ENCODE results near the gene RAD51C.
A peak's percentile ranks its signal among the peaks of the same experiment; 100 is the strongest.
"Not testable (repeated sequence)": the region's sequence is repeated elsewhere in the genome, so short reads cannot be mapped to it uniquely, and the experiment has no call there.

RAD51C gene

GRCh38 chr17:58734040-58734439 is 41.6 kb downstream of the RAD51C start:
- in situ Hi-C loops (cut with MboI; ENCODE audit: low pct_unique_long_range_greater_than_20kb, low sequenced_read_pairs, unreplicated experiment) = no loop called here
- DNase-seq (ENCODE audit: low spot score) = no peak

GRCh38 chr17:58734811-58735210 is 42.4 kb downstream of the RAD51C start:
- in situ Hi-C loops (cut with MboI; ENCODE audit: low pct_unique_long_range_greater_than_20kb, low sequenced_read_pairs, unreplicated experiment) = no loop called here
- DNase-seq (ENCODE audit: low spot score) = no peak
- no peak for TF ChIP-seq CTCF (IDR thresholded peaks at IDR 0.05; ENCODE audit: extremely low read depth, insufficient read depth, missing control alignments)

More at GRCh38 chr17:58734040-58734439, 41.6 kb downstream of the RAD51C start:
- TF ChIP-seq CTCF (IDR thresholded peaks at IDR 0.05; ENCODE audit: extremely low read depth, insufficient read depth, missing control alignments) = no peak

GRCh38 chr17:58741121-58741625 is 48.8 kb downstream of the RAD51C start:
- TF ChIP-seq CTCF (IDR thresholded peaks at IDR 0.05; ENCODE audit: extremely low read depth, insufficient read depth, missing control alignments) = no peak
- in situ Hi-C loops (cut with MboI; ENCODE audit: low pct_unique_long_range_greater_than_20kb, low sequenced_read_pairs, unreplicated experiment) = no loop called here
- no peak for DNase-seq (ENCODE audit: low spot score)

GRCh38 chr17:58747674-58748073 is 55.3 kb downstream of the RAD51C start:
- no peak for TF ChIP-seq CTCF (IDR thresholded peaks at IDR 0.05; ENCODE audit: extremely low read depth, insufficient read depth, missing control alignments)
- no peak for DNase-seq (ENCODE audit: low spot score)
- in situ Hi-C loops (cut with MboI; ENCODE audit: low pct_unique_long_range_greater_than_20kb, low sequenced_read_pairs, unreplicated experiment) = no loop called here

GRCh38 chr17:58749627-58750026 is 57.2 kb downstream of the RAD51C start:
- DNase-seq (ENCODE audit: low spot score) = not testable (repeated sequence)

GRCh38 chr17:58753026-58753425 is 60.6 kb downstream of the RAD51C start:
- DNase-seq (ENCODE audit: low spot score) = no peak
- no peak for TF ChIP-seq CTCF (IDR thresholded peaks at IDR 0.05; ENCODE audit: extremely low read depth, insufficient read depth, missing control alignments)
- in situ Hi-C loops (cut with MboI; ENCODE audit: low pct_unique_long_range_greater_than_20kb, low sequenced_read_pairs, unreplicated experiment) = no loop called here

More at GRCh38 chr17:58749627-58750026, 57.2 kb downstream of the RAD51C start:
- in situ Hi-C loops (cut with MboI; ENCODE audit: low pct_unique_long_range_greater_than_20kb, low sequenced_read_pairs, unreplicated experiment) = not testable (repeated sequence)

GRCh38 chr17:58755269-58755576 is 62.8 kb downstream of the RAD51C start:
- in situ Hi-C loops (cut with MboI; ENCODE audit: low pct_unique_long_range_greater_than_20kb, low sequenced_read_pairs, unreplicated experiment) = no loop called here
- DNase-seq (ENCODE audit: low spot score) = peak; percentile 22
- TF ChIP-seq CTCF (IDR thresholded peaks at IDR 0.05; ENCODE audit: extremely low read depth, insufficient read depth, missing control alignments) = no peak

Data from GM13977 (cell line).